Activated CD4-positive, CD25-positive, alpha-beta regulatory T cell treated with anti-CD3 and anti-CD28 coated beads, Interleukin-2, amount 50 U/mL, for 72 hours (primary cell): Measurements from ENCODE around the gene CSPG5.

Experiments used
- DNase-seq: peaks from one replicate; pipeline ENCODE4 v3.0.0; 2021

Gene CSPG5

DNA sequence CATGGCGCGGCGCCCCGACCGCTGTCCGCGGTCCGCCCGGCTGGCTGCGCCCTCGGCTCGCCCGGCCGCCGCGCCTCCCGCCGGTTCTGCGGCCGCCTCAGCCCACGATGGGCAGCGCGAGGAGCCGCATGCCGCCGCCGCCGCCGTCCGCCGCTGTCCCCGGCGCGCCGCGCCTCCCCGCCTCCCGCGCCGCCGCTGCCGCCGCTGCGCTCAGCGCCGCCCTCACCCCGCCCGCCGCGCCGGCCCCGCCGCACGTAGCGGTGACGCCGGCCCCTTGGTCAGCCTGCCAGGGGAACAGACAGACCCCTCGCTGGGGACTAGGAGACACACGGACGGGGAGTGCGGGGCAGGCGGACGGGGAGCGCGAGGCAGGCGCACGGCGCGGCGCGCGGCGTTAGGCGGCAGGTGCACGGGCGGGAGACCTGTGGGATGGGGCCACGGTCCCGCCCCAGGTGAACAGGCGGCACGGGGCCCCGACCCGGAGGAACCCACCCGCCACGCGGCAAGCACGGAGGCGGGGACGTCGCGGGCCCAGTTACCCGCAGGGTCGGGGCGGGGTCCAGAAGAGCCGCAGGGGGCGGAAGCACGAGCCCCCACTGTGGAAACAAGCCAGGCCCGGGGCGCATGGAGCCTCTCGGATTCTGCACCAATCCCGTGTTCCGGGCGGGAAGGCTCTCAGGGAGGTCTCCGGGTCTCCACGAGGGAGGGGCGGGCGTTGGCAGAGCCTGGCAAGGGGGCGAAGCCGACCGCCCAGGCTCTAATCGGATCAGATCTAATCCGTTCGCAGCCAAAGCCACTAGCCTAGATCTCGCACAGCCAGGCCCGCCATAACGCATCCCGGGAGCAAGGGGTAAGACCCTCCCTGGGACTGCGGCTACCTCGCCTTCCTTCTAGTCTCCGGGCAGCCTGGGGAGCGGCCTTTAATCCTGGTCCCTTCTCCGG is at the start of gene CSPG5:
Gene CSPG5, minus strand, starts transcription at position 175 of the 942 bp plus-strand sequence. Its CDS starts 172 bp downstream, at position 3.
- peak; percentile 46 for DNase-seq

DNA sequence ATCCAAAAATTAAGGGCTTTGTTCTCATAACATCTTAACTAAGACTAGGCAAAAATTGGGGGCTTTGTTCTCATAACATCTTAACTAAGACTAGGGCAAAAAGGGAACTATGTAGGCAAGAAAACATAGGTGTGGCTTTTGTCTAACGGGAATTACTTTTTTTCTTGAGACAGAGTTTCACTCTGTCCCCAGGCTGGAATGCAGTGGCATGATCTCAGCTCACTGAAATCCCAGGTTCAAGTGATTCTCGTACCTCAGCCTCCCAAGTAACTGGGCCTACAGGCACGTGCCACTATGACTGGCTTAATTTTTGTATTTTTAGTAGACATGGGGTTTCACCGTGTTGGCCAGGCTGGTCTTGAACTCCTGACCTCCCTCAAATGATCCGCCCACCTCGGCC is 49.8 kb upstream of the CSPG5 start:
- no peak for DNase-seq

GRCh38 chr3:47622671-47623461 is 44.2 kb upstream of the CSPG5 start:
- no peak for DNase-seq

- DNase-seq: no peak
These were observed 38.7 kb upstream of the CSPG5 start for GRCh38 chr3:47617086-47618010.

- no peak for DNase-seq
These were observed 36.1 kb upstream of the CSPG5 start for GRCh38 chr3:47614788-47615187.

DNA sequence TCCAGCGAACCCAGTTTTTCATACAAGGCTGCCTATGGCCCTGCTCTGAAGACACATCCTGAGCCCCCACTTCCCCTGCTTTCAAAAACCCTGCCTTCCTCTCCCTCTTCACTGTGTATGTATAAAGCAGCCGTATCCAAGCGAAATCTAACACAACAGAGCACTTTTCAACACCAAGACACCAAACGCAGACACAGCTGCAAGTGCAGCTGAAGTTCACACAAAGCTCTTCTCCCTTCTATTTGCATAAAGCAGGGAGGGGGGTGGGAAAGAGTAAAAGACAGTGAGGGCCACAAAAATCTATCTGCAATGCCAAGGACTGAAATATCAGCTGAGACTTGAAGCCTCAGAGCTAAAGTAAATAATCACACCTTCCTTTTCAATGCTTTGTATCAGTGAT is 35.1 kb upstream of the CSPG5 start:
- DNase-seq: no peak

DNA sequence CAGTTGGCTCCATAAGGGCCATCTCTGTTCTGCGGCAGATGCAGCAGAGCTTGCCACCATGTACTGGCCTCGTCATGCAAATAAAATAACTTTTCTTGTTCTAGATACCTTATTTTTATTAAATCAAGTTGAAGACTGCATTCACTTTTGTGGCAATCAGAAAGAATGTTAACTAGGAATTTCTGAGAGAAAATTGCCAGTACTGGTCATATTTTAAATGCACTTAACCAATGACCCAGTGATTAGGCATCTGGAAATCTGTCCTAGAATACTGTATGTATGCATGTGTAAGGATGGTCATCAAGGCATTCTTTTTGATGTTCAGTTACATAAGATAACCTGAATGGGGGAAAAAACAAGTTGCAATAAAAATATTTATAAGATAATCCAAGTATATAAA is 34.2 kb upstream of the CSPG5 start:
- DNase-seq: no peak

GRCh38 chr3:47612178-47612577 is 33.5 kb upstream of the CSPG5 start:
- DNase-seq: no peak

GRCh38 chr3:47611576-47611975 is 32.9 kb upstream of the CSPG5 start:
- DNase-seq: no peak

- DNase-seq: no peak
These were observed 31.9 kb upstream of the CSPG5 start for GRCh38 chr3:47610583-47610982.

DNA sequence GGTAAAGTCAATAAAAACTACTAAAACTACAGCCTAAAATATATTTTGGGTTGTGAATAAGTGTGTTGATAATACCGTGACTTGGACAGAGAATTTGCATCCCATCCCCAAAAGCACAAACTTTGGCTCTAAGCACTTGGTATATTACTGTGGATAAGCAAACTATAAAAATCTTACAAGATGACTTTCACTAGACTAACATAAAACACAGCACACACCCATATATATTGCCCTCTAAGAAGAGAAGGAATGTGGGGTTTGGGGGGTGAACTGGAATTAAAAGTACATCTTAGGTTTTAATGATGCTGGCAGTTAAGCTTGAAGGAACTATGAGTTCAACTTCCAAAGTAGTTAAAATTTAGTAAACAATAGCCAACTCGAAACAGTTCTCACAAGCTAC is 28.7 kb upstream of the CSPG5 start:
- no peak for DNase-seq

DNA sequence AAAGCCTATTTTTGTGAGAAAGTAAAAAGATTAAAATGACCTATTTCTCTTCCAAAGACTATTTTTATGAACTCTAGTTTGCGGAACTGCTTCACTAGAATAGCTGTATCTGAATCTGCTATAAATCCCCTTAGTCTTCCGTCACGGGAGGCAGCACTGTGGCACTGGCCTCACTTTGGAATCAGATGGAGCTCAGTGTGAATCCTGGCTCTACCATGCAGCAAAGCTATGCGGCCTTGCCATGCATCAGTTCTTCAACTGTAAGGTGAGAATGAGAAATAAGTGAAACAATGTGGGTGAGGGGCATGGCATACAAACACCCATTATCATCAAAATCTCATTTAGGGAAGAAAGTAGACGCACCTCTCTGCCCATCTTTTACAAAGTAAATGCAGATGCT is 27.5 kb upstream of the CSPG5 start:
- no peak for DNase-seq

DNA sequence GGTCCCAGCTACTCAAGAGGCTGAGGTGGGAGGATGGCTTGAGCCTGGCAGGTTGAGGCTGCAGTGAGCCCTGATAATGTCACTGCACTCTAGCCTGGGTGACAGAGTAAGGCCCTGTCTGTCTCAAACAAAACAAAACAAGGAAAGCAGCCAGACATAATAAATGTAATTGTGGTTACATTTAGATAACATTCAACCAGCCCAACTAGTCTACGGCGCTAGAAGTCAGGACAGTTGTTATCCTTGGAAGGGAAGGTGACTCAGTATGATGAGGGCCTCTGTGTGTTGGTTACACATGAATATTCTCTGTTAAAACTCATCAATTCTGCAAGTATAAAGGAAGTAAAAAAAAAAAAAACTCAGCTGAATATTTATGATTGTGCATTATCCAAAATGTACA is 27.0 kb upstream of the CSPG5 start:
- no peak for DNase-seq

GRCh38 chr3:47604145-47604544 is 25.5 kb upstream of the CSPG5 start:
- no peak for DNase-seq

DNA sequence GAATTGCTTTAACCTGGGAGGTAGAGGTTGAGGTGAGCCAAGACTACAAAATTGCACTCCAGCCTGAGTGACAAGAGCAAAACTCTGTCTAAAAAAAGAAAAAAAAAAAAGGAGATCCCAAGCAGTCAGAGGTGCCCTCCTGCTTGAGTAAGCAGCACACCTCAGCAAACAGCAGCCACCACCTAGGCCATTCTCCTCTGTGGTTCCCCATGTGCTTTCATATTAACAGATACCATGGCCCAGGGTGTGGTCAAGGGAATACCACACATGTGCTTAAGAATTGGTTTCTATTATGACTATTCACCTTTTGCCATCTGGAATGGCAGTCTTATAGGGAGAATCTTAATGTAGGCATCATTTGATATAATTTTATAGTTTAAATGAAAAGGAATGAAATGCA is 24.7 kb upstream of the CSPG5 start:
- no peak for DNase-seq

DNA sequence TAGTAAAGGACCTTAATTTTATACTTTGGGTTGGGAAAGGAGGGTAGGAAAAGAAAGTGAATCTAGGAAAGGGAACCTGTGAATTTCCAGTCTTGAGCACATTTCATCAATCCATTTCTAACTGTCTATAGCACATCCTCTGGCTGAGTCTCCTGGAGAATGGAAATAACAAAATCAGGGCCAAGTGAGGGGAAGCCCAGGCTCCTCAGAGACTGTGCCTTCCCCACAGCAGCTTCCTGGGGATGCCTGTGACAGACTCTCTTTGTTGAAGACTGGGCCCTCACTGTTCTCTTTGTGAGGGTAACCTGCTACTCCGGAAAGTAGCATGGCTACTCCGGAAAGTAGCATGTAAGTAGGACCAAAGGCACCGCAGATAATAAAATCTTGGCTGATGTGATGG is 22.6 kb upstream of the CSPG5 start:
- DNase-seq: no peak

GRCh38 chr3:47594792-47595191 is 16.1 kb upstream of the CSPG5 start:
- no peak for DNase-seq

DNA sequence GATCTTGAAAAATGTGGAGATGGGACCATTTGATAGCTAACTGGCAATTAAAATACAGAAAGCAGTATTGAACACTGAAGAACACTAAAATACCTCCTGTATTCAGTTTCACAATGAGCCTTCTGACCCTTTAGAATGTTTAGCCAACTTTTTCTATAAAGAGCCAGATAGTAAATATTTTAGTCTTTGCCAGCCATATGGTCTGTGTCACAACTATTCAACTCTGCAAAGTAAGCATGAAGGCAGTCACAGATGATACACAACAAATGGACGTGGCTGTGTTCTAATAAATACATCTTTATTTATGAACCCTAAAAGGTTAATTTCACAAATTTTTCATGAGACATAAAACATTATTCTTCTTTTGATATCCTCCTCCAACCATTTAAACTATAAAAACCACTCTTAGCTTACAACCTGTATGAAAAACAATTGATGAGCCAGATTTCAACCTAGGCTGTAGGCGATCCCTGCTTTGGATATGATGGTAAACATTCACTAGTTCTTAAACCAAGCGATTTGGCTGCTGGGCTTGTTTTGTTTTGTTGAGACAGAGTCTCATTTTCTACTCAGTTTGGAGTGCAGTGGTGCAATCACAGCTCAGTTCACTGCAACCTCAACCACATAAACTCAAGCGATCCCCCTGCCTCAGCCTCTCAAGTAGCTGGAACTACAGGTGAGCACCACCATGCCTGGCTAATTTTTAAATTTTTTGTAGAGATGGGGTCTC is 13.6 kb upstream of the CSPG5 start:
- no peak for DNase-seq

- no peak for DNase-seq
These were observed 11.6 kb upstream of the CSPG5 start for GRCh38 chr3:47590216-47590615.

DNA sequence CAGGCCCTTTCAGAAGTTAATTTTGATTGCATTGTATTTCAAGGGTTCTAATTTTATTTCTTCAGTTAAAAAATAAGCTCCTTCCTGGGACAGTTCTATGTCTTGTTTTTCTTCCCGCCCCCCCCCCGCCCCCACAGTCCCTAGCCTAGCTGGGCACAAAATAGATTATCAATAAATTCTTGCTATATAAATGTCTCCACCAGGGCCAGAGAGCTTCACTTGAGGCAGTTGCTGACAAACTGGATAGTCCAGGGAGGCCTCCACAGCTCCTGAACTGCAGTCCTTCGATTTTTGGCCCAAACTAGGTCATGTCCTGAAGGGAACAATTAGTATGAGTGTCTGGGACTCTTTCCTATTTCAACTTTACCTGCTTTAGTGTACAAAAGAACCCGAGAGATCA is 9.9 kb upstream of the CSPG5 start:
- no peak for DNase-seq

DNA sequence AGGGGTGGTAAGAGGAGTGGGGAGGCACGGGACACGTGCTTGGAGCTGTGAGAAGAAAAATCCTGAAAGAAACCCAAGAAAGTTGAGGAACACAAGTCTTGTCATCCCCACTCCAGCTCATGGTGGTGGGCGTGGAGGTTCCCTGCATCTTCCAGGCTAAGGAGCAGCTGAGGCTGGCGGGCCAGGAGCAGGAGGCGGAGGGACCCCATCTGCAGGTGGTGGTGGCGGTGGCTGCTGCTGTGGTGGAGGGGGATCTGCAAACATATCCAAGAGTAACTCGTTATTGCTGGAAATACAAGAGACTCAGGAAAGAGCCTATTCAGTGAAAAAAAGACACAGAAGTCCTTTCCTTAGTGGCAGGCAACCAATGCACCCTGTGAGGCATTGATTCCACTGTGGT is 9.4 kb upstream of the CSPG5 start:
- no peak for DNase-seq

DNA sequence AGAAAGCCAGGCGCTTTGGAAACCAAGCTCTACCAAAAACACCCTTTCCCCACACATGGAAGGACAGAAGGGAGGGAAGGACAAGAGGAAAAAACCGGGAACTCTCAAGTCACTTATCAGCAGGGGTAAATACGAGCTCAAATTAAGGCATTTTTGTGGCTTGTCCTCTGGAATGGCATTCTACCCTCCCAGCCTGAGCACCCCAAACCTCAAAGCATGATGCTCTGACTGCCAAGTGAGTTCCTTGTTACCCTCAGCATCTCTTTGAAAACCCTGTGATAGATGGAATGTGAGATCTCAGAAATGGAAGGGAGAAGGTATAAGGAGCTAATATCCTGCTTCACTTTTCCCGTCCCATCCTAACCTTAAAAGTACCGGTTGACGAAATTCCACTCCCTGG is 8.1 kb upstream of the CSPG5 start:
- DNase-seq: no peak
